Esophagus squamous epithelium (tissue), 5 donors: ENCODE data around the gene MIA2. TPM values are rescaled to one million over a fixed set of nuclear protein-coding genes. Genes with fewer than 3 reads are reported as not detected.
"Not testable (repeated sequence)": the region's sequence is repeated elsewhere in the genome, so short reads cannot be mapped to it uniquely, and the experiment has no call there.

Experiments used
- DNase-seq: peaks from one replicate; lab custom pipeline; 2025; lab: John Stamatoyannopoulos, UW
- H3K27ac ChIP-seq, 4 donors: fragments of 200-600 bp; sonication (generic); one replicate each; pipeline ENCODE4 v1.5.1; 2016 to 2019; ENCODE audit warnings: mild to moderate bottlenecking in 1 of 4
- H3K27me3 ChIP-seq, 4 donors: fragments of 200-600 bp; sonication (generic); 1 replicate in 3 of 4; 2 replicates in 1 of 4; pipeline versions ENCODE4 v1.5.1 to v1.6.0; 2017 to 2021; ENCODE audit warnings: antibody characterized with exemption in 1 of 4
- H3K36me3 ChIP-seq, 3 donors: fragments of 200-600 bp; sonication (generic); one replicate each; pipeline ENCODE4 v1.5.1; 2016 to 2019
- H3K4me1 ChIP-seq, 3 donors: fragments of 200-600 bp; sonication (generic); one replicate each; pipeline ENCODE4 v1.5.1; 2017 to 2019
- H3K4me3 ChIP-seq, 4 donors: fragments of 200-600 bp; sonication (generic); 1 replicate in 3 of 4; 2 replicates in 1 of 4; pipeline ENCODE4 v1.5.1; 2016 to 2019; ENCODE audit warnings: mild to moderate bottlenecking in 2 of 4, moderate library complexity in 1 of 4
- H3K9me3 ChIP-seq, 3 donors: fragments of 200-600 bp; sonication (generic); one replicate each; pipeline ENCODE4 v1.5.1; 2016 to 2019
- CTCF ChIP-seq, 6 experiments: fragments of 450-650 bp in 4 of 6; fragments of 200-600 bp in 2 of 6; sonication (generic) in 2 of 6; IDR thresholded peaks; one replicate each; pipeline ENCODE4 v1.5.1; 2016 to 2019; ENCODE audit warnings: antibody characterized with exemption in 6 of 6, mild to moderate bottlenecking in 4 of 6, moderate library complexity in 4 of 6
- POLR2A ChIP-seq, 4 donors: fragments of 450-650 bp; IDR thresholded peaks; one replicate each; pipeline ENCODE4 v1.6.1; 2017; ENCODE audit warnings: antibody characterized with exemption in 4 of 4, mild to moderate bottlenecking in 4 of 4, moderate library complexity in 3 of 4
- WGBS, 2 donors: methylation state at CpG; one replicate each; pipeline ENCODE4 v1.1.5; 2018; 5-methylcytosine and 5-hydroxymethylcytosine counted together
- intact Hi-C: fragments of 100-400 bp; cut with DNase I; formaldehyde crosslinking; loops from one replicate; pipeline ENCODE4 v1.15.0; 2022
- total RNA-seq, 4 donors: library from RNA; depleted of rRNA; stranded (reverse); fragments of >200 nt; gene quantifications; one replicate each; pipeline ENCODE4 v1.1.0, GENCODE V29; 2016
- donor health status: DM: yes; HTN: yes; CAD: no.

The MIA2 gene
- total RNA-seq, 4 donors from 2014 or later = 33.3 to 50.7 (median 38.7) TPM

DNA sequence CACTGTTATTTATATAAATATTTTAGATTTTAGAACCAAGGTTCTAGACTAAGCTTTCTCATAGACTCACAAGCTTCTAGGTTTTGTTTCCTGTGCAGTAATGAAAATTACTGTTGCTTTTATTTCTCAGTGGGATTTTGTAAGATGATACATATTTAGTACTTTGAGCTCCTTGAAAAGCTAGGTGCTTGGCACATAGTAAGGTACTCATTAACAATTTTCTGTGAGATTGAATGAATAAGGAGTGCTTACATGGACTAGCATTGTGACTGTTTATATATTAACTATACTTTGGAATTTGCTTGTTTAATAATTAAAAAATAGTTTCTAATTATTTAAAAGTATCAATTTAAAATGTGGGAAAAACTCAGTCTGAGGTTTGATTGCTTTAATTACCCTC is 85.7 kb downstream of the MIA2 start:
- peaks cover 0 to 99% (median 9%) of the 10 kb centered on the region in 3 donors for H3K36me3 ChIP-seq
- intact Hi-C loops = no loop called here

GRCh38 chr14:39320318-39320717 is 86.6 kb downstream of the MIA2 start:
- intact Hi-C loops = no loop called here
- Histone ChIP-seq H3K36me3 (peaks cover 0 to 100% (median 9%) of the 10 kb centered on the region in 3 donors), H3K27me3 (no peaks in the 10 kb centered on the region), H3K27ac (no peak overlapping the region), H3K9me3 (no peaks in the 10 kb centered on the region), H3K4me3 (no peak overlapping the region), H3K4me1 (no peaks in the 10 kb centered on the region)
- TF ChIP-seq POLR2A (IDR thresholded peaks at IDR 0.05) (no peak), CTCF (IDR thresholded peaks at IDR 0.05) (no peak)
- WGBS, 2 donors = 86 to 87% methylated on average over 1 of the region's 1 CpG
- DNase-seq = no peak

More for the DNA sequence above, 85.7 kb downstream of the MIA2 start:
- Histone ChIP-seq H3K4me3 (no peak overlapping the region), H3K4me1 (no peaks in the 10 kb centered on the region), H3K27me3 (no peaks in the 10 kb centered on the region), H3K9me3 (no peaks in the 10 kb centered on the region), H3K27ac (no peak overlapping the region)
- no peak for DNase-seq
- no peak for TF ChIP-seq POLR2A (IDR thresholded peaks at IDR 0.05)
- TF ChIP-seq CTCF (IDR thresholded peaks at IDR 0.05) = no peak

GRCh38 chr14:39322807-39323206 is 89.1 kb downstream of the MIA2 start:
- no peak for TF ChIP-seq CTCF (IDR thresholded peaks at IDR 0.05)
- no peak for TF ChIP-seq POLR2A (IDR thresholded peaks at IDR 0.05)
- no peaks in the 10 kb centered on the region for H3K9me3 ChIP-seq
- H3K4me1 ChIP-seq = no peaks in the 10 kb centered on the region
- peaks cover 0 to 100% (median 10%) of the 10 kb centered on the region in 3 donors for H3K36me3 ChIP-seq
- H3K27ac ChIP-seq = no peak overlapping the region
- intact Hi-C loops = no loop called here
- no peaks in the 10 kb centered on the region for H3K27me3 ChIP-seq
- DNase-seq = no peak
- no peak overlapping the region for H3K4me3 ChIP-seq

- Histone ChIP-seq H3K4me1 (no peaks in the 10 kb centered on the region), H3K9me3 (no peaks in the 10 kb centered on the region), H3K27ac (no peak overlapping the region), H3K27me3 (no peaks in the 10 kb centered on the region), H3K4me3 (no peak overlapping the region), H3K36me3 (peaks cover 0 to 100% (median 10%) of the 10 kb centered on the region in 3 donors)
- TF ChIP-seq CTCF (IDR thresholded peaks at IDR 0.05) = no peak
- TF ChIP-seq POLR2A (IDR thresholded peaks at IDR 0.05) = no peak
- intact Hi-C loops = no loop called here
- DNase-seq = no peak
- 75 to 97% methylated on average over 2 of the region's 2 CpGs for WGBS, 2 donors
These were observed 90.4 kb downstream of the MIA2 start for GRCh38 chr14:39324097-39324496.

DNA sequence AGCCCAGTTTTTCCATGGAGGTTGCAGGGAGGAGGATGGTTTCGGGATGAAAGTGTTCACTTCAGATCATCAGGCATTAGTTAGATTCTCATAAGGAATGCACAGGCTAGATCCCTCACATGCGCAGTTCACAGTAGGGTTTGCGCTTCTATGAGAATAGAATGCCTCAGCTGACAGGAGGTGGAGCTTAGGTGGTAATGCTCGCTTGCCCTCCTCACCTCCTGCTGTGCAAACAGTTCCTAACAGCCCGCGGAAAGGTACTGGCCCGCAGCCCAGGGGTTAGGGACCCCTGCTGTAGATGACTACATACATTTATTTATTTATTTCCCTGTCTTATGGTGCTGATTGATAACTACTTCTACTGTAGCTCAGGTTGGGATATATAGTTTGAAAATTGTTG is 105.3 kb downstream of the MIA2 start:
- no peak overlapping the region for H3K27ac ChIP-seq
- intact Hi-C loops = no loop called here
- TF ChIP-seq POLR2A (IDR thresholded peaks at IDR 0.05) (no peak), CTCF (IDR thresholded peaks at IDR 0.05) (no peak)
- no peak for DNase-seq
- 74 to 80% methylated on average over 7 of the region's 7 CpGs for WGBS, 2 donors
- no peaks in the 10 kb centered on the region for H3K9me3 ChIP-seq
- H3K27me3 ChIP-seq = no peaks in the 10 kb centered on the region
- peaks cover 0 to 79% (median 14%) of the 10 kb centered on the region in 3 donors for H3K36me3 ChIP-seq
- no peaks in the 10 kb centered on the region for H3K4me1 ChIP-seq
- no peak overlapping the region for H3K4me3 ChIP-seq

GRCh38 chr14:39341126-39341525 is 107.4 kb downstream of the MIA2 start:
- H3K27ac ChIP-seq, DNase-seq, H3K27me3 ChIP-seq, H3K9me3 ChIP-seq, H3K4me1 ChIP-seq, intact Hi-C loops, H3K4me3 ChIP-seq: not testable (repeated sequence)
- 95 to 96% methylated on average over 7 of the region's 7 CpGs for WGBS, 2 donors
- peaks cover 0 to 78% (median 6%) of the 10 kb centered on the region in 3 donors for H3K36me3 ChIP-seq
